ENCODE data around the gene SLC2A11.

DNA sequence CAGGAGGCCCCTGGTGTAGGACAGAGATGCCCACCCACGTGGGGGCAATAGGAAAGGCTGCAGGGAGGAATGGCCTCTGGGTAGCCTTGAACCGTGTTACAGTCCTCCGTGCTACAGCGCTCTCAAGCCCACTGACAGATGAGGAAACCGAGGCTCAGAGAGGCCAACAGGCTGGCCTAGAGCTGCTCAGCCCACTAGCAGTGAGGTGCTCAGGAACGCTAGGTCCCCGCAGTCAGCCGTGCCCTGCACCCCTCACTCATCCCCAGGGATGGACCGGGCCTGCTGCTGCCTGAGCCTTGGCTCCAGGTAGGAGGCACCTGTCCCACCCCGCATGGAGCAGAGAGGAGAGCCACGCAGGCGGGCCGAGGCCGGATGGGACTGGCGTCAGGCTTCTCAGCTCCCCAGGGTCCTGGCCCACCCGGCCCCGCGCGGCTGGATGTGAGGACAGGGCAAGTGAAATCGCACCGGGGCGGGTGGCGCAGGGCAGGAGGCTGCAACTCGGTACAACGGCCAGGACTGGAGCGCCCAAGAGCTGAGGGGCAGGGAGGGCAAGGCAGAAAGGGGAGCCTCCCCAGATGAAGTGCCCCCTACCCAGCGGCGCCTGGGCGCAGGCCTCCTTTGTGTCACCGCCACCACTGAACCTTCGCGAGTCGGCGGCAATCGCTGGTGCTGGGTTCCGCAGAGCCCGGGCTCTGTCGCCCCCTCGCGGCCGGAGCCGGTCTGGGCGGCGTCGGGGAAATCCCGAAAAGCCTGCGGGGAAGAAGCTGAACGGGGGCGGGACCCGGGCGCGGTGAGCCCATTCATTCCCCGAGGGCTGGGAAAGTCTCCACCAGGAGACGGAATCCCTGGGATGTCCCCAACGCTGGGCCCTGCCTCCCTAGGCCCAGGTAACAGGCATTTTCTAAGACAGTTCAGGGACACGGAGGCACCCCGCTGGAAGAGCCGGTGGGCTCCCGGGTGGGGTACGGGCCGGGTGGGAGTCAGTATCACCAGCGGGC lies 8.4 kb upstream of the SLC2A11 start:
- TF ChIP-seq, protein P1, sequence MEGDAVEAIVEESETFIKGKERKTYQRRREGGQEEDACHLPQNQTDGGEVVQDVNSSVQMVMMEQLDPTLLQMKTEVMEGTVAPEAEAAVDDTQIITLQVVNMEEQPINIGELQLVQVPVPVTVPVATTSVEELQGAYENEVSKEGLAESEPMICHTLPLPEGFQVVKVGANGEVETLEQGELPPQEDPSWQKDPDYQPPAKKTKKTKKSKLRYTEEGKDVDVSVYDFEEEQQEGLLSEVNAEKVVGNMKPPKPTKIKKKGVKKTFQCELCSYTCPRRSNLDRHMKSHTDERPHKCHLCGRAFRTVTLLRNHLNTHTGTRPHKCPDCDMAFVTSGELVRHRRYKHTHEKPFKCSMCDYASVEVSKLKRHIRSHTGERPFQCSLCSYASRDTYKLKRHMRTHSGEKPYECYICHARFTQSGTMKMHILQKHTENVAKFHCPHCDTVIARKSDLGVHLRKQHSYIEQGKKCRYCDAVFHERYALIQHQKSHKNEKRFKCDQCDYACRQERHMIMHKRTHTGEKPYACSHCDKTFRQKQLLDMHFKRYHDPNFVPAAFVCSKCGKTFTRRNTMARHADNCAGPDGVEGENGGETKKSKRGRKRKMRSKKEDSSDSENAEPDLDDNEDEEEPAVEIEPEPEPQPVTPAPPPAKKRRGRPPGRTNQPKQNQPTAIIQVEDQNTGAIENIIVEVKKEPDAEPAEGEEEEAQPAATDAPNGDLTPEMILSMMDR (IDR thresholded peaks at IDR 0.05), result peak; percentile 96 to 99 (median 98)
- peak; percentile 16 to 33 for TF ChIP-seq EP300 (IDR thresholded peaks at IDR 0.05)
- no peak for TF ChIP-seq POLR2A (IDR thresholded peaks at IDR 0.05)
